Right renal pelvis (tissue), 4 donors: Measurements from ENCODE around the gene CENPS. TPM values are rescaled to one million over a fixed set of nuclear protein-coding genes. Genes with fewer than 3 reads are reported as not detected.
"Not testable (repeated sequence)": the region's sequence is repeated elsewhere in the genome, so short reads cannot be mapped to it uniquely, and the experiment has no call there.

Source experiments
- DNase-seq, 4 donors: peaks; one replicate each; pipeline ENCODE4 v3.0.0-alpha.2; 2013; ENCODE audit warnings: low read depth in 4 of 4, low spot score in 3 of 4, missing footprints in 1 of 4
- polyA plus RNA-seq, 4 donors: library from polyadenylated mRNA; unstranded; fragments of 120-200 nt; gene quantifications; one replicate each; pipeline ENCODE4 v1.2.1, GENCODE V29; 2013; ENCODE audit not compliant: insufficient read length in 4 of 4

The CENPS gene
- polyA plus RNA-seq, 4 donors = 34.0 to 43.0 (median 38.8) TPM

GRCh38 chr1:10418741-10419140, 11.5 kb upstream of the CENPS start:
- DNase-seq = not testable (repeated sequence)

- no peak for DNase-seq
Measured at GRCh38 chr1:10419351-10419750, 10.9 kb upstream of the CENPS start.

GRCh38 chr1:10421637-10422036, 8.6 kb upstream of the CENPS start:
- DNase-seq = no peak

GRCh38 chr1:10424034-10424433, 6.2 kb upstream of the CENPS start:
- DNase-seq = no peak

- no peak for DNase-seq
Measured at GRCh38 chr1:10424651-10425050, 5.6 kb upstream of the CENPS start.

- DNase-seq = not testable (repeated sequence)
Measured at GRCh38 chr1:10425826-10426534, 4.3 kb upstream of the CENPS start.

- not testable (repeated sequence) for DNase-seq
Measured at GRCh38 chr1:10426535-10426848, 3.7 kb upstream of the CENPS start.

- no peak for DNase-seq
Measured at GRCh38 chr1:10428984-10429383, 1.2 kb upstream of the CENPS start.

GRCh38 chr1:10429868-10430215, 391 bp upstream of the CENPS start:
- no peak for DNase-seq

- no peak for DNase-seq
Measured at GRCh38 chr1:10431070-10431730, 967 bp downstream of the CENPS start.

- DNase-seq = no peak
Measured at GRCh38 chr1:10432910-10433700, 2.9 kb downstream of the CENPS start.

- DNase-seq = no peak
Measured at GRCh38 chr1:10433790-10434189, 3.6 kb downstream of the CENPS start.

GRCh38 chr1:10434590-10434989, 4.4 kb downstream of the CENPS start:
- DNase-seq = no peak

GRCh38 chr1:10437052-10437451, 6.8 kb downstream of the CENPS start:
- DNase-seq = no peak

GRCh38 chr1:10438677-10439163, 8.5 kb downstream of the CENPS start:
- no peak for DNase-seq

- DNase-seq = no peak
Measured at GRCh38 chr1:10440305-10440704, 10.1 kb downstream of the CENPS start.

GRCh38 chr1:10440794-10441193, 10.6 kb downstream of the CENPS start:
- no peak for DNase-seq

- no peak for DNase-seq
Measured at GRCh38 chr1:10444248-10444647, 14.0 kb downstream of the CENPS start.

- no peak for DNase-seq
Measured at GRCh38 chr1:10444795-10445397, 14.7 kb downstream of the CENPS start.

- DNase-seq = no peak
Measured at GRCh38 chr1:10446790-10447422, 16.7 kb downstream of the CENPS start.

GRCh38 chr1:10449751-10450150, 19.5 kb downstream of the CENPS start, which contains the start of gene CORT:
CORT (plus strand) TSS chr1:10450031; CDS start chr1:10450224, 193 bp downstream.
- no peak for DNase-seq
